Measurements from ENCODE around the gene DPEP3. TPM values are rescaled to one million over a fixed set of nuclear protein-coding genes. Genes with fewer than 3 reads are reported as not detected.

The DPEP3 gene
- total RNA-seq, 2 donors from 2014 or later = not detected

GRCh38 chr16:67963292-67963661 lies 17.0 kb downstream of the DPEP3 start:
- H3K36me3 ChIP-seq (replicated peaks in 1 of 2; ENCODE audit: insufficient read depth in 1 of 2, low read depth in 2 of 2) = peaks cover 0 to 2% of the 10 kb centered on the region in 2 donors
- intact Hi-C loops (cut with DNase I) = no loop called here
- H3K27me3 ChIP-seq = no peaks in the 10 kb centered on the region
- WGBS, 2 donors = 67 to 100% methylated on average over 1 to 2 of the region's 2 CpGs
- no peak for DNase-seq
- no peak for TF ChIP-seq POLR2A (IDR thresholded peaks at IDR 0.05)
- H3K4me1 ChIP-seq = peaks cover 55% of the 10 kb centered on the region
- H3K27ac ChIP-seq = peak overlapping the region in 1 of 4 donors; percentile 37
- H3K4me3 ChIP-seq = no peak overlapping the region
- ATAC-seq = no peak
- no peaks in the 10 kb centered on the region for H3K9me3 ChIP-seq

DNA sequence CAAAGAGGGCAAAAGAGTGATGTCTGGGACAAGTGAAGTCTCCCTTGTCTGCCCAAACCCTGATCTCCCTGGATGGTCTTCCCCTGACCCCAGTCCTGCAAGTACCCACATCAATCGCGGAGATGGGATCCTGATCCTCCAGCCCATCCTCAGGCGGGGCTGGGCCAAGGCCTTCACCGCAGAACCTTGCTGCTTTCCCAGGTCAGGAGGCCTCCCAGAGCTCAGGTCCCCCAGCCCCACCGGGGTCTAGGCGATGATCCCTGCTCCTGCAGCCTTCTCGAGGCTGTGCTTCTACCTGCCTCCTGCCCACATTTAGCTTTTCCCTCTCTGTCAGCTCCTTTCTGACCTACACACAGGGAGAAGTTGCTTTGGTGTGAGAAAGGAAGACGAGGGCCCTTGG lies 18.2 kb downstream of the DPEP3 start:
- Histone ChIP-seq H3K9me3 (no peaks in the 10 kb centered on the region), H3K36me3 (replicated peaks in 1 of 2; ENCODE audit: insufficient read depth in 1 of 2, low read depth in 2 of 2) (peaks cover 0 to 2% of the 10 kb centered on the region in 2 donors), H3K4me3 (no peak overlapping the region), H3K27me3 (no peaks in the 10 kb centered on the region), H3K4me1 (peaks cover 48% of the 10 kb centered on the region), H3K27ac (peak overlapping the region in 2 of 4 donors; percentile 48 to 64)
- intact Hi-C loops (cut with DNase I) = no loop called here
- no peak for TF ChIP-seq POLR2A (IDR thresholded peaks at IDR 0.05)
- TF ChIP-seq, protein P1, sequence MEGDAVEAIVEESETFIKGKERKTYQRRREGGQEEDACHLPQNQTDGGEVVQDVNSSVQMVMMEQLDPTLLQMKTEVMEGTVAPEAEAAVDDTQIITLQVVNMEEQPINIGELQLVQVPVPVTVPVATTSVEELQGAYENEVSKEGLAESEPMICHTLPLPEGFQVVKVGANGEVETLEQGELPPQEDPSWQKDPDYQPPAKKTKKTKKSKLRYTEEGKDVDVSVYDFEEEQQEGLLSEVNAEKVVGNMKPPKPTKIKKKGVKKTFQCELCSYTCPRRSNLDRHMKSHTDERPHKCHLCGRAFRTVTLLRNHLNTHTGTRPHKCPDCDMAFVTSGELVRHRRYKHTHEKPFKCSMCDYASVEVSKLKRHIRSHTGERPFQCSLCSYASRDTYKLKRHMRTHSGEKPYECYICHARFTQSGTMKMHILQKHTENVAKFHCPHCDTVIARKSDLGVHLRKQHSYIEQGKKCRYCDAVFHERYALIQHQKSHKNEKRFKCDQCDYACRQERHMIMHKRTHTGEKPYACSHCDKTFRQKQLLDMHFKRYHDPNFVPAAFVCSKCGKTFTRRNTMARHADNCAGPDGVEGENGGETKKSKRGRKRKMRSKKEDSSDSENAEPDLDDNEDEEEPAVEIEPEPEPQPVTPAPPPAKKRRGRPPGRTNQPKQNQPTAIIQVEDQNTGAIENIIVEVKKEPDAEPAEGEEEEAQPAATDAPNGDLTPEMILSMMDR (IDR thresholded peaks at IDR 0.05) = no peak
- no peak for ATAC-seq
- DNase-seq = no peak
- 95 to 97% methylated on average over 6 to 8 of the region's 8 CpGs for WGBS, 2 donors

- Histone ChIP-seq H3K4me3 (no peak overlapping the region), H3K9me3 (no peaks in the 10 kb centered on the region), H3K27ac (peak overlapping the region in 3 of 4 donors; percentile 43 to 67 (median 64)), H3K27me3 (no peaks in the 10 kb centered on the region), H3K36me3 (replicated peaks in 1 of 2; ENCODE audit: insufficient read depth in 1 of 2, low read depth in 2 of 2) (peaks cover 0 to 2% of the 10 kb centered on the region in 2 donors), H3K4me1 (peaks cover 43% of the 10 kb centered on the region)
- no peak for TF ChIP-seq POLR2A (IDR thresholded peaks at IDR 0.05)
- TF ChIP-seq, protein P1 (IDR thresholded peaks at IDR 0.05) = no peak
- WGBS, 2 donors = 20 to 24% methylated on average over 1 to 13 of the region's 13 CpGs
- DNase-seq = peak; percentile 92 to 99 (median 98)
- ATAC-seq = peak; percentile 89
- intact Hi-C loops (cut with DNase I) = no loop called here
Measured at GRCh38 chr16:67961551-67961957, 18.7 kb downstream of the DPEP3 start.

DNA sequence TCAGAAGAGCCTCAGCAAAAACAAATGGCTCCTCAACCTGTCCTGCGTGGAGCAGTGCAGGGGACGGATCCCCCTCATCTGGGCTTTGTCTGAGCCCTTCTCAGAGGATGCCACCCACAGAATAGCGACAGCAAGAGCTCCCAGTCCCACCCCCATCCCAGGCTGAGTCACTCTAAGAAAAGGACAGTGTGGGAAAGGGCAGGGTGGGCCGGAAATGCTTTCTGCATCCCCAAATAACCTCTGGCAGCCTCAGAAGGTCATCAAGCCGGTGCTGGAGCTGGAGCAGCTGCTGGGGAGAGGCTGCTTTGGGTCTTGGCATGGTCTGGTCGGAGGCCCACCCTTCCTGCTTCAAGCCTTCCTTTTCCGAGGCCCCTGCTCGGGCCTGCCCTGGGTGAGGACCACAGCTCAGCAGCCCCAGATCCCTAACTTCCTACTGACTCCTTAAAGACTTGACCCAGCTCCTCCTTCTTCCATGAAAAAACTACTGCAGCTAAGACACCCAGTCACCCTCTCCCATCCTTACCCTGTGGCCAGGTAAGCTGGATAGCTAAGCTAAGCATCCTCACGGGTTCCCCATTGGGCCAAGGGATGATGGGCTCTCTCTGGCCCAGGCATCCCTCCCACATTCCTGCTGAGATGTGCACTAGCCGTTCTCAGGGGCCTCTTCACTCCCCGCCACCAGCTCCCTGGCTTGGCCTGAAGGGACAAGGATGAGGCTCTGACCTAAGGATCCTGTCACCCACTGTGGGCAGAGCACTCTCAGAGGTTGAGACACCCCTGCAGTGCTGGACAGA lies 20.6 kb downstream of the DPEP3 start:
- 76 to 82% methylated on average over 8 to 11 of the region's 11 CpGs for WGBS, 2 donors
- Histone ChIP-seq H3K27me3 (no peaks in the 10 kb centered on the region), H3K4me3 (no peak overlapping the region), H3K4me1 (peaks cover 26% of the 10 kb centered on the region), H3K27ac (peak overlapping the region in 3 of 4 donors; percentile 20 to 58 (median 34)), H3K36me3 (replicated peaks in 1 of 2; ENCODE audit: insufficient read depth in 1 of 2, low read depth in 2 of 2) (peaks cover 0 to 2% of the 10 kb centered on the region in 2 donors), H3K9me3 (no peaks in the 10 kb centered on the region)
- no peak for TF ChIP-seq POLR2A (IDR thresholded peaks at IDR 0.05)
- TF ChIP-seq, protein P1 (IDR thresholded peaks at IDR 0.05) = no peak
- ATAC-seq (peak; percentile 36), DNase-seq (peak in 3 of 4 donors; percentile 13 to 61 (median 35))
- intact Hi-C loops (cut with DNase I) = no loop called here

- ATAC-seq (no peak), DNase-seq (peak in 1 of 4 donors; percentile 6)
- Histone ChIP-seq H3K27me3 (no peaks in the 10 kb centered on the region), H3K36me3 (replicated peaks in 1 of 2; ENCODE audit: insufficient read depth in 1 of 2, low read depth in 2 of 2) (peaks cover 0 to 2% of the 10 kb centered on the region in 2 donors), H3K4me1 (peaks cover 16% of the 10 kb centered on the region), H3K9me3 (no peaks in the 10 kb centered on the region), H3K4me3 (no peak overlapping the region), H3K27ac (no peak overlapping the region)
- intact Hi-C loops (cut with DNase I) = no loop called here
- TF ChIP-seq, protein P1 (IDR thresholded peaks at IDR 0.05) = no peak
- no peak for TF ChIP-seq POLR2A (IDR thresholded peaks at IDR 0.05)
- WGBS, 2 donors = 96 to 100% methylated on average over 1 to 9 of the region's 9 CpGs
Measured at GRCh38 chr16:67957622-67958021, 22.7 kb downstream of the DPEP3 start.

Measured in body of pancreas (tissue), 4 donors.